MCF 10A (cell line): ENCODE measurements around the gene CHRM5. TPM values are rescaled to one million over a fixed set of nuclear protein-coding genes. Genes with fewer than 3 reads are reported as not detected.
"Not testable (repeated sequence)": the region's sequence is repeated elsewhere in the genome, so short reads cannot be mapped to it uniquely, and the experiment has no call there.

Experiments
- BruUV-seq: library from RNA; stranded (reverse); fragments of 400-500 nt; replicated peaks from 2 replicates; lab custom pipeline; 2021; lab: Mats Ljungman, UMichigan
- CTCF ChIA-PET: fragments of 300-600 bp; sonication (Branson Sonifier 250); formaldehyde crosslinking; extraction: SDS; loops from one replicate; lab custom pipeline; 2021; ENCODE audit warnings: antibody characterized with exemption, inconsistent platforms; lab: Yijun Ruan, JAX
- POLR2A ChIA-PET: fragments of 300-600, 350-650 bp; sonication (Branson Sonifier 250); formaldehyde crosslinking; extraction: SDS; loops from one replicate; lab custom pipeline; 2020; ENCODE audit warnings: antibody characterized with exemption, inconsistent platforms; lab: Yijun Ruan, JAX
- DNase-seq: peaks from one replicate; pipeline ENCODE4 v3.0.0-alpha.2; 2018; ENCODE audit not compliant: unreplicated experiment
- H3K27ac Mint-ChIP-seq: one replicate; pipeline ENCODE4 v1.8.0; 2022; ENCODE audit warnings: mild to moderate bottlenecking, low read depth, mixed read lengths; ENCODE audit not compliant: unreplicated experiment
- H3K27me3 Mint-ChIP-seq: one replicate; pipeline ENCODE4 v1.8.0; 2022; ENCODE audit warnings: mixed read lengths; ENCODE audit not compliant: insufficient read depth, unreplicated experiment
- H3K36me3 Mint-ChIP-seq: one replicate; pipeline ENCODE4 v1.8.0; 2022; ENCODE audit warnings: mild to moderate bottlenecking, moderate library complexity, mixed read lengths; ENCODE audit not compliant: insufficient read depth, unreplicated experiment
- H3K4me1 Mint-ChIP-seq: one replicate; pipeline ENCODE4 v1.8.0; 2022; ENCODE audit warnings: mixed read lengths; ENCODE audit not compliant: insufficient read depth, unreplicated experiment
- H3K4me3 Mint-ChIP-seq: one replicate; pipeline ENCODE4 v1.8.0; 2022; ENCODE audit warnings: mild to moderate bottlenecking, moderate library complexity, mixed read lengths; ENCODE audit not compliant: unreplicated experiment
- H3K9me3 Mint-ChIP-seq: one replicate; pipeline ENCODE4 v1.8.0; 2022; ENCODE audit warnings: mixed read lengths; ENCODE audit not compliant: unreplicated experiment
- CTCF ChIP-seq: fragments of 200-600 bp; IDR thresholded peaks from one replicate; pipeline ENCODE4 v1.8.0; 2022; ENCODE audit warnings: antibody characterized with exemption, mild to moderate bottlenecking; ENCODE audit not compliant: unreplicated experiment
- intact Hi-C: fragments of 100-400 bp; cut with micrococcal nuclease; formaldehyde crosslinking; loops from 2 replicates; pipeline ENCODE4 v1.14.1; 2022
- total RNA-seq: library from RNA; stranded (reverse); gene quantifications from 2 replicates; pipeline ENCODE4 v1.2.3, GENCODE V29; 2022

Gene CHRM5
- total RNA-seq, 1 experiment from 2014 or later = not detected

- ChIA-PET CTCF (interaction anchor here (0.6 to 2.7 kb wide), 3 partner anchors 9 to 249 kb away, joined by 3 to 8 read pairs (median 6); no protein-coding TSS in a partner anchor), POLR2A (interaction anchor here (0.9 to 1.0 kb wide), 2 partner anchors 9 to 53 kb away, joined by 3 read pairs; partner anchors contain the start of gene AVEN)
- no peak overlapping the region for H3K27ac Mint-ChIP-seq
- DNase-seq = no peak
- intact Hi-C loops = no loop called here
- H3K9me3 Mint-ChIP-seq = no peaks in the 10 kb centered on the region
- H3K36me3 Mint-ChIP-seq = no peaks in the 10 kb centered on the region
- no peak overlapping the region for H3K4me3 Mint-ChIP-seq
- no TSS peak for BruUV-seq
- H3K4me1 Mint-ChIP-seq = peaks cover 5% of the 10 kb centered on the region
- TF ChIP-seq CTCF = no peak
- H3K27me3 Mint-ChIP-seq = no peaks in the 10 kb centered on the region
Observed at GRCh38 chr15:33985751-33986150, 17.5 kb downstream of the CHRM5 start.

- no peak for TF ChIP-seq CTCF
- DNase-seq = no peak
- Mint-ChIP-seq H3K4me3 (no peak overlapping the region), H3K9me3 (no peaks in the 10 kb centered on the region), H3K27ac (no peak overlapping the region), H3K27me3 (no peaks in the 10 kb centered on the region), H3K4me1 (peaks cover 5% of the 10 kb centered on the region), H3K36me3 (no peaks in the 10 kb centered on the region)
- POLR2A ChIA-PET = interaction anchor here (0.6 to 0.7 kb wide), 2 partner anchors 23 to 39 kb away, joined by 3 read pairs; no protein-coding TSS in a partner anchor
- no TSS peak for BruUV-seq
- intact Hi-C loops = no loop called here
- CTCF ChIA-PET = no interaction called here
Observed at GRCh38 chr15:33987444-33987843, 19.1 kb downstream of the CHRM5 start.

GRCh38 chr15:33988384-33988783 is 20.1 kb downstream of the CHRM5 start:
- ChIA-PET CTCF (no interaction called here), POLR2A (interaction anchor here (0.6 kb wide), 1 partner anchor 548 kb away, joined by 3 read pairs; no protein-coding TSS in a partner anchor)
- no peak for TF ChIP-seq CTCF
- intact Hi-C loops = no loop called here
- DNase-seq = no peak
- H3K4me1 Mint-ChIP-seq = peaks cover 11% of the 10 kb centered on the region
- BruUV-seq = no TSS peak
- H3K4me3 Mint-ChIP-seq = no peak overlapping the region
- no peaks in the 10 kb centered on the region for H3K27me3 Mint-ChIP-seq
- H3K27ac Mint-ChIP-seq = no peak overlapping the region
- no peaks in the 10 kb centered on the region for H3K9me3 Mint-ChIP-seq
- H3K36me3 Mint-ChIP-seq = no peaks in the 10 kb centered on the region

GRCh38 chr15:33994005-33994615 is 25.8 kb downstream of the CHRM5 start:
- Mint-ChIP-seq H3K4me3 (no peak overlapping the region), H3K9me3 (no peaks in the 10 kb centered on the region), H3K4me1 (peaks cover 5% of the 10 kb centered on the region), H3K36me3 (no peaks in the 10 kb centered on the region), H3K27ac (no peak overlapping the region), H3K27me3 (no peaks in the 10 kb centered on the region)
- peak; percentile 40 for DNase-seq
- CTCF ChIA-PET = interaction anchor here (0.9 to 1.2 kb wide), 4 partner anchors 9 to 255 kb away, joined by 3 to 6 read pairs (median 4); no protein-coding TSS in a partner anchor
- BruUV-seq = no TSS peak
- POLR2A ChIA-PET = interaction anchor here (0.8 to 1.0 kb wide), 2 partner anchors 9 to 18 kb away, joined by 3 read pairs; no protein-coding TSS in a partner anchor
- TF ChIP-seq CTCF = peak; percentile 14
- intact Hi-C loops = no loop called here

GRCh38 chr15:33995666-33996065 is 27.4 kb downstream of the CHRM5 start:
- H3K4me1 Mint-ChIP-seq, POLR2A ChIA-PET, H3K36me3 Mint-ChIP-seq, H3K9me3 Mint-ChIP-seq, H3K27ac Mint-ChIP-seq, intact Hi-C loops, H3K27me3 Mint-ChIP-seq, H3K4me3 Mint-ChIP-seq, BruUV-seq, DNase-seq: not testable (repeated sequence)
- CTCF ChIA-PET = interaction anchor here (0.6 kb wide), 1 partner anchor 276 kb away, joined by 3 read pairs; no protein-coding TSS in a partner anchor
